OCI-M2 (cell line): ENCODE results near the gene NGEF.

Experiments
- DNase-seq: peaks from one replicate; lab custom pipeline; 2025; ENCODE audit not compliant: unreplicated experiment; lab: John Stamatoyannopoulos, UW

The NGEF gene

GRCh38 chr2:232974396-232974795 is 38.7 kb downstream of the NGEF start:
- DNase-seq, result no peak

- DNase-seq, result no peak
Measured at GRCh38 chr2:232973796-232974195, 39.3 kb downstream of the NGEF start.

DNA sequence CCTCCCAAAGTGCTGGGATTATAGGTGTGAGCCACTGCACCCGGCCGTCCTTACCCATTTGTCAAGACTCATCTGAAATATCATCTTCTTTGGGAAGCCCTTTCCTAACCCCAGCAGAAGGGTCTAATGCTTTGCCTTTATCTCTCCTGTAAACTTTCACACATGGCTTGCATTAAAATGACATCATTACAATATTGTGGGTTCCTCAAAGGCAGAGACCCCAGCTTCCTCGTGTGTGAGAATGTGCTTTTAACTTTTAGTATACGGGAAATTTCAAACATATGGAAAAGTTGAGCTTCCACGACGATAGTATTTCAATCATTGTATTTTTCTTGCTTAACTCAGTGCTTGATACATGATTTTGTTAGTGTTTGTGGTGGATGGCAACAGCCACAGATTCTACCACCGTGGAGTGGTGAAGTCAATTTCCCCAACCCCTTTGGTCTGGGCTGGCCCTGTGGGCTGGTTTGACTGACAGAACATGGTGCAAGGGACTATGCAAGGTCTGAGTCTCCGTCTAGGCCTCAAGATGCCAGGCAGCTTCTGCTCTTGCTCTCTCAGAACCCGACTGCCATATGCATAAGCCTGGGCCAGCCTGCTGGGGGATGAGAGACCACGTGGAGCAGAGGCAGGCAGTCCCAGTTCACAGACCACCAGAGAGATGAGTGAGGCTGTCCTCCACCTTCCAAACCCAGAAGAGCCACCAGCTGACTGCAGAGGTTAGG is 39.9 kb downstream of the NGEF start:
- no peak for DNase-seq

- no peak for DNase-seq
Measured at GRCh38 chr2:232971744-232972143, 41.3 kb downstream of the NGEF start.

DNA sequence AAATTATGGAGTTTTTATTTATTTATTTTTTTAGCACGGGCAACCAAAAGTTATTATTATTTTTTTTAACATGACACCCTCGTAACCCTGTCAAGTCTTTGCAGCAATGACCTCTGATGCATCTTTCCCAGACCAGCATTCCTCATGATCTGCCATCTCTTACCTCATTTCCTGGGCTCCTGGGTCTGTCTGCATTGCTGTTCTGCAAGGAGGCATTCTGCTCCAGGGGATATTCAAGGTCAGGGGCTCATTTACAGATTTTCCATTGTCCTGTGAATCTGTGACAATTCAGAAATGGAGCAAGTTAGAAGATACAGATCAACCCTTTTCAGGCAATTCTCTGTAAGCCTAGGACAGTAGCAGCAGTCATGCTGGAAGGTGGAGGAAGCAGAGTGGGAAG is 43.0 kb downstream of the NGEF start:
- no peak for DNase-seq

DNA sequence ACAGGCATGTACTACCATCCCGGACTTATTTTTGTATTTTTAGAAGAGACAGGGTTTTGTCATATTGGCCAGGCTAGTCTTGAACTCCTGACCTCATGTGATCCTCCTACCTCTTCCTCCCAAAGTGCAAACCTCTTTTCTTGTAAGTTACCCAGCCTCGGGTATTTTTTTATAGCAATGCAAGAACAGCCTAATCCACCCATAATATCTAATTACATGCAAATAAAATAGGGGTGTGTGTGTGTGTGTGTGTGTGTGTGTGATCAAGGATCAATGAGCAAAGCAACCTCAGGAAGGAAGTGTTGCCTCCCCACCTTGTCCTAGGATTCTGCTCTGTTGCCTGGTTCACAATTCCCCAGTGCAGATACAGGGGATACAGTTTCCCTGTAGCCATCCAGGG is 45.6 kb downstream of the NGEF start:
- DNase-seq, result no peak

DNA sequence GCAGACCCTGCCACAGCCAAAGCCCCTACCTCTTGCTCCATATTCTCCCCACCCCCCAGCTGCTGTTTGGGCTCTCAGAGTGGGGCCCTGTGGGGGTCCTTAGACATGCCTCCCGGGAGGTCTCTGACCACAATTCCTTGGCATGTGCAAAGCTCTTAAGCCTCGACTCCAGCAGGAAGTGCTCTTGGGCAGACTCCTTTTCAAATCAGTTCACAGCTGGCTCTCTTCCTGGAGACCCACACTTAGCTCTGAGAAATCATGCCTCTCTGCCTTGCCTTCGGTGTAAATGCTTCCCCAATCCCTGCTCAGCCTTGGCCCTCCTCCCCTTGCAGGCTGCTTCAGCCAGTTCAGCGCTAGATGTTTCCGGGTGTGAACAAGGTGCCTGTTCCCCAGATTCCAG is 46.9 kb downstream of the NGEF start:
- DNase-seq, result no peak

- DNase-seq, result no peak
Measured at GRCh38 chr2:232963913-232964312, 49.1 kb downstream of the NGEF start.

- no peak for DNase-seq
Measured at GRCh38 chr2:232960862-232961261, 52.2 kb downstream of the NGEF start.

DNA sequence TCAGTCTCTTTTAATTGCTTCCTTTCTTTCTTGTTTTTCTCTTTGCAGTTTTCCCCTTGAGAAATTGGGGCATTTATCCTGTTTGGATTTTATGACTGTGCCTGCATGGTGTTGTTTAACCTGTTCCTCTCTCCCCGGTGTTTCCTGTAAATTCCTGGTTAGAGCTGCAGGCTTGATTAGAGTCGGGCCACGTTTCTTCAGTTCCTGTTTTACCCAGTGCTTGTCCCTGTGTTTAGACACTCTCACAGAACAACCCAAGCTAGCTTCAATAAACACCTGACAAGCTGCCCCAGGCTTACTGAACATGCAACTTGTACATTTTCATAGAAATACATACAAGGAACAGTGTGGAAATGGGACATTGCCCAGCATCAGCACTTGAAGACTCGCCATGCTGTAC is 53.9 kb downstream of the NGEF start:
- DNase-seq, result no peak

GRCh38 chr2:232957657-232958090 is 55.4 kb downstream of the NGEF start:
- DNase-seq, result no peak

DNA sequence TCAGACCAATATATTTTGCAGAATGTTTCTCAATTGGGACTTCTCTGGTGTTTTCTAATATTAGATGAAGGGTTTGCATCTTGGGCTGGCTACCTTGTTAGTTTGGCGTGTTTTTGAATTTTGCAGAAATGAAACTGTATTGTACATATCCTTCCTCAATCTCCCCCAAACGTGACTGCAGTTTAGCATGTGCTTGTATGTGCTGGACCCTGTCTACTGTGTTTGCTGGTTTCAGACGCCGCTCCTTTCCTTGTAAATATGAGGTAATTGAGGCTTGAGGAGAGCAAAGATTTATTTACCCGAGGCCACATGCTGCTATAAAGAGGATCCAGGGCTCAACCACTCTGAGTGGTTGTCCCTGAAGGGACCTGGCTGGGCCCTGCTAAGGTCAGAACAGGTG is 57.2 kb downstream of the NGEF start:
- DNase-seq, result no peak

GRCh38 chr2:232954691-232955090 is 58.4 kb downstream of the NGEF start:
- no peak for DNase-seq

DNA sequence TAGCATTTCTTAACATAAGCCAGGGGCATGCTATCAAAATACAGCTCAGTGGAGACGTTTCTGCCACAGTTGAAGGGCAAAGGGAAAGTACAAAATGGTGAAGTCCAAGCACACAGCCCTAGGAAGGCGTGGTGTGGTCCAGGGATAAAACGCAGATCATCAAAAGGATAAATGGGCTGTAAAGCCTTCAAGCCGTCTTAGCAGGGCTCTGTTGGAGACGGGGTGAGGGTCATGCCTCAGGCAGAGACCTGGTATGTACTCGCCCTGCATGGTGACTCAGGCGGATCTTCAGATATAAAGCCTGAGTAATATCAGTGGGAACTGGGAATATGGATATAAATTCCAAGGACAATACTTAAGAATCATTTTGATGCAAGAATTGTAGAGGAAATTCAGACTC is 61.2 kb downstream of the NGEF start:
- DNase-seq, result no peak

- no peak for DNase-seq
Measured at GRCh38 chr2:232951181-232951580, 61.9 kb downstream of the NGEF start.

DNA sequence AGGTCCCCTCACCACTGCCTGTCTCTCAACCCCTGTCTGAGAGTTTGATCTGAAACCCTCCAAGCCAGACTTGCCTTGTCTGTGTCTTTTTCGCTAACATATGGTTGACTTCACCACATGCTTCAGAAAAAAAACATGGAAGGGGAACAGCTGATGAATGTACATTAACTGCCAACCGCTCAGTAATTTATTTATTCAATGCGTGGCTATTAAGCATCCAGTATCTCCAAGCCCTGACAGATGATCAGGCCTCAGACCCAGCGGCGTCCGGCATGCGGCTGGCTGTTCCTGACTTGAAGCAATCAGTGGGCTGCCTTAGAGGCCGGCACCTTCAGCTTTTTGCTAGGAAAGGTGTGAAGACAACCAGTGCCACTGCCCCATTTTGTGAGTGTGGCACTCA is 62.3 kb downstream of the NGEF start:
- no peak for DNase-seq

DNA sequence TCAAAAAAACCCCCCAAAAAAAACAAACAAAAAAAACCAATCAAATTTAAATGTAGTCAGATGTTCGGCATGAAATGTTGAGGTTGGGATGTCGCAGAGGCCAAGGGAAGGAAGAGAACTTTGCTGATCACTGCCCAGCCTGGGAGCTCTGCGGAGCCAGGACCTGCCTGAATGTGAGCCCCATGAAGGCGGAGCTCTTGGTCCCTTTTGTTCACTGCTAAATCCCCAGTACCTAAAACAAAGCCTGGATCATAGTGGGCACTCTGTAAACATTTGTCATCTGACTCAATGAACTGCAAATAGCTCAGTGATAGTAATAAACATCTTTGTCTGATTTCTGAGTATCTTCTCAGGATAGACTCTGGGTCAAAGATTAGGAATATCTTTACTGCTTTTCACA is 64.0 kb downstream of the NGEF start:
- no peak for DNase-seq

GRCh38 chr2:232942831-232943230 is 70.2 kb downstream of the NGEF start:
- DNase-seq, result no peak

DNA sequence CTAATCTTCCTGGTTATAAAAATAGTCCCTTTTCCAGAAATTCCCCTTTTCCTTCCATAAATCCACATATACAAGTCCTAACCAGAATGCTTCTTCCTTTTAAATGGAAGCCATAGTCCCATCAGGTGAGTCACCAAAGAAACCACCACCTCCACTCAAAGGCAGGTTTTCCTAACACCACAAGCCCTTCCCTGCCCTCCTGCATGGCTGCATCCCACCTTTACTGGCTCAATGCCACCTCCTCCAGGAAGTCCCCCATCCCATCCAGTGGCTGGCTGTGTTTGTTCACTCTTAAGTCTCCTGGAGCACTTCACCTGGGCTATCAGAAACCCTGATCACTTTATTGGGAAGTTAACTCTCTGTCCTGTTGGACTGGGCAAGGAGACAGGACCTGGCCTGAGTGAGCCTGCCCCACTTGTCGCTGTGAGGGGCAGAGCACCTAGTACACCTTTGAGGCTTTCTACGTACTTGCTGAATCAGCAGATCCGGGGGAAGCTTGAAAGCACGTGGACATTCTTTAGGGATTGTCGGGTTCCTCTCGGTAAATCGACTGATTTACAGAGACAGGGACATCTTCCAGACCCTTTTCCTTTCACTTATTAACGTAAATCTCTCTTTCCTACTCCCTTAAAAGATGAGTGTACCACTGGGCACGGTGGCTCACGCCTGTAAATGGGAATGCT is 71.0 kb downstream of the NGEF start:
- no peak for DNase-seq

DNA sequence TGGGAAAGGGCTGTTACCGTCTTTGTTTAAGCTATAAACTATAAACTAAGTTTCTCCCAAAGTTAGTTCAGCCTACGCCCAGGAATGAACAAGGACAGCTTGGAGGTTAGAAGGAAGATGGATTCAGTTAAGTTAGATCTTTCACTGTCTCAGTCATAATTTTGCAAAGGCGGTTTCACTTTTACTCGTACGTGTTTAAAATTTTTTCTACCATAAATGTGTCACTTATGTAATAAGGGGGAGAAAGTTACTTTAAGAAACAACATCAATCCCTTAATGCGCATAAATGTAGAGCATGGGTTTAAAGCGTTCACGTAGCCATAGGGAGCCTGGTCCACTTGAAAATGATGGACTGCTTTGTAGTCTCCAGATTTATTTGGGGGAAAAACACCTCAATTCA is 71.7 kb downstream of the NGEF start:
- DNase-seq, result no peak

GRCh38 chr2:232940724-232941123 is 72.3 kb downstream of the NGEF start:
- no peak for DNase-seq

DNA sequence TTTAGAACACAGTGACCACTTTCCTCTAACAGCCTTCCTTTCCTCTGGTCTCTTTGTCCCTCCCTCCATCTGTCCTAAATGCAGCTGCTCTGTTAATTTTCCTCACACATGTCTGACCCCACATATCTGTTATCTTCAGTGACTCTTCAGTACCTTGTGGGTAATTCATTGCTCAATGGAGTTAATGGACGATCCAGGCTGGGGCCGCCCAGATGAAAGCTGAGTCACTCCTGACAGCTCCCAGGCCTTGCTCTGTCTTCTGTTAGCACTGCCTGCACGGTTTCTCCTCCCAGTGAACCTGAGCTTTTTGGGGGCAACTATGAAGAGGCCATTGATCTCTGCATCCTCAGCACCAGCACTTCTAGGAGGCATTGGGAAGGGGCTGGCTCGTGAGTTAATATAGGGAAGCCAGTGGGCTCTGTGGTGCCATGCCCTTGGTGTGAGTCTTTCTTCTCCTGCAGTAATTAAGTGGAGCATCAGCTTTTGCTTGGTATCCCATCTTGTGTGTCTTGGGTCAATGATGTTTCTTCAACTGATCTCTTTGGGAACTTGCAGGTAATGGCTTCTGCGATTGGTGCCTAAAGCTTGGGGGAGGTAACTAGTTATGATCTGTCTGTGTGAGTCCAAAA is 75.7 kb downstream of the NGEF start:
- no peak for DNase-seq
